GM23338 (cell line): Measurements from ENCODE around the gene IL9. TPM values are rescaled to one million over a fixed set of nuclear protein-coding genes. Genes with fewer than 3 reads are reported as not detected.

Experiments used
- ATAC-seq: fragments of 200-7000 bp; cut with Tn5 transposase; 3 replicates; pipeline ENCODE4 v1.9.1; 2020
- DNase-seq: peaks from one replicate; pipeline ENCODE4 v3.0.0-alpha.2; 2015; ENCODE audit warnings: low spot score
- H2AFZ ChIP-seq: fragments of 200-600 bp; sonication (generic); 2 replicates; pipeline ENCODE4 v1.8.0; 2016; ENCODE audit warnings: antibody characterized with exemption, mild to moderate bottlenecking, moderate library complexity
- H3F3A ChIP-seq: fragments of 200-600 bp; sonication (generic); replicated peaks from 2 replicates; pipeline ENCODE4 v1.8.0; 2017; ENCODE audit warnings: antibody characterized with exemption, mixed run types, low read depth
- H3K27ac ChIP-seq: fragments of 200-600 bp; sonication (generic); 2 replicates; pipeline ENCODE4 v1.6.1; 2016; ENCODE audit warnings: low read depth
- H3K27me3 ChIP-seq: fragments of 200-600 bp; sonication (generic); 2 replicates; pipeline ENCODE4 v1.8.0; 2016; ENCODE audit warnings: mild to moderate bottlenecking, mixed run types, moderate library complexity; ENCODE audit not compliant: insufficient read depth
- H3K36me3 ChIP-seq: fragments of 200-600 bp; sonication (generic); 2 replicates; pipeline ENCODE4 v1.8.0; 2016; ENCODE audit warnings: mild to moderate bottlenecking; ENCODE audit not compliant: insufficient read depth
- H3K4me1 ChIP-seq: fragments of 200-600 bp; sonication (generic); 2 replicates; pipeline ENCODE4 v1.8.0; 2016; ENCODE audit warnings: mild to moderate bottlenecking, moderate library complexity; ENCODE audit not compliant: insufficient read depth
- H3K4me2 ChIP-seq: fragments of 200-600 bp; sonication (generic); 2 replicates; pipeline ENCODE4 v1.7.1; 2017; ENCODE audit warnings: mixed run types
- H3K4me3 ChIP-seq: fragments of 200-600 bp; sonication (generic); 2 replicates; pipeline ENCODE4 v1.6.1; 2016; ENCODE audit warnings: mixed run types
- H3K79me2 ChIP-seq: fragments of 200-600 bp; sonication (generic); replicated peaks from 2 replicates; pipeline ENCODE4 v1.8.0; 2017; ENCODE audit warnings: mild to moderate bottlenecking; ENCODE audit not compliant: insufficient read depth
- H3K9me2 ChIP-seq: fragments of 200-600 bp; sonication (generic); 2 replicates; pipeline ENCODE4 v1.8.0; 2017; ENCODE audit not compliant: insufficient read depth
- H4K20me1 ChIP-seq: fragments of 200-600 bp; sonication (generic); replicated peaks from 2 replicates; pipeline ENCODE4 v1.8.0; 2017; ENCODE audit warnings: mild to moderate bottlenecking; ENCODE audit not compliant: insufficient read depth
- H3K27ac Mint-ChIP-seq: 2 replicates; pipeline ENCODE4 v1.8.0; 2020; ENCODE audit warnings: inconsistent platforms, mild to moderate bottlenecking, moderate library complexity, mixed read lengths
- H3K27me3 Mint-ChIP-seq: 3 replicates; pipeline ENCODE4 v1.8.0; 2022; ENCODE audit warnings: low read depth, mild to moderate bottlenecking, moderate library complexity, mixed read lengths, inconsistent platforms; ENCODE audit not compliant: insufficient read depth, poor library complexity
- H3K36me3 Mint-ChIP-seq: 3 replicates; pipeline ENCODE4 v1.8.0; 2021; ENCODE audit warnings: low read depth, mild to moderate bottlenecking, inconsistent platforms, moderate library complexity, mixed read lengths
- H3K4me1 Mint-ChIP-seq: 3 replicates; pipeline ENCODE4 v1.8.0; 2020; ENCODE audit warnings: mild to moderate bottlenecking, inconsistent platforms, mixed read lengths
- H3K4me3 Mint-ChIP-seq: 3 replicates; pipeline ENCODE4 v1.8.0; 2021; ENCODE audit warnings: moderate library complexity, mild to moderate bottlenecking, inconsistent platforms, mixed read lengths
- H3K9me3 Mint-ChIP-seq: 3 replicates; pipeline ENCODE4 v1.8.0; 2020; ENCODE audit warnings: moderate library complexity, mild to moderate bottlenecking, inconsistent platforms, mixed read lengths
- JUNB ChIP-seq: IDR thresholded peaks from one replicate; pipeline ENCODE4 v1.6.1; 2016; ENCODE audit warnings: antibody characterized with exemption; ENCODE audit not compliant: unreplicated experiment
- ZNF331 ChIP-seq: fragments of 250-450 bp; sonication (Bioruptor Pico); IDR thresholded peaks from 2 replicates; pipeline ENCODE4 v1.5.0; 2020; ENCODE audit warnings: low read depth, mild to moderate bottlenecking, moderate library complexity
- polyA plus RNA-seq: library from polyadenylated mRNA; unstranded; fragments of >200 nt; fragmentation: Nextera tagmentation; extraction: Ambion mirVana; gene quantifications from 2 replicates; pipeline ENCODE4 v1.2.1, GENCODE V29; 2016
- total RNA-seq: library from RNA; depleted of rRNA; stranded (reverse); fragments of >200 nt; shearing (Covaris generic); gene quantifications from 2 replicates; pipeline ENCODE4 v1.2.3, GENCODE V29; 2014
- TF ChIP-seq, protein P1 (sequence below): fragments of 250-450 bp; sonication (Bioruptor Pico); IDR thresholded peaks from 2 replicates; pipeline ENCODE4 v1.5.0; 2020; ENCODE audit warnings: mild to moderate bottlenecking, moderate library complexity
- TF ChIP-seq, protein P2 (sequence below), 2 experiments: fragments of 200-600 bp in 1 of 2; sonication (generic) in 1 of 2; conservative IDR thresholded peaks; 2 replicates each; pipeline versions ENCODE4 v1.5.1 to v1.6.1; 2016 to 2017; ENCODE audit warnings: antibody characterized with exemption in 2 of 2, low read depth in 2 of 2, mild to moderate bottlenecking in 2 of 2, moderate library complexity in 1 of 2

Gene IL9
- total and polyA plus RNA-seq, 2 experiments from 2014 or later = not detected

DNA sequence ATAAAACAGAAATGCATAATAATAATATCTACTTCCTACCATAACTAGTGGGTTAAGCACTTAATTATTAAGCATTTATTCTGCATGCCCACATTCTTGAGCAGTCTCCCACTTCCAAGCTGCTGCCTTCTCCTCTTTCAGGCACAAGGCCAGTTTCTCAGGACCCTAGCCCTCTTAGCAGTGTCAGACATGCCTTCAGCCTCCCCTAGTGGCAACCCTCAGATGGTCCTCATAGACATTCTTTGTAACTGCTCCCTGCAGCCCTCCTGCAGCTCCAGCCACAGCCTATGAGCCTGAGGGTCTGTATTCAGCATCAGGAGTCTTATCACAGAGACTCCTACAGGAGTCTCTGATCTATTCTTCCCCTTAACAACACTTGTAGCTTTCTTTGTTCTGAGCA lies 3.9 kb downstream of the IL9 start:
- no peak overlapping the region for H3K4me2 ChIP-seq
- DNase-seq (peak; percentile 80), ATAC-seq (peak; percentile 88)
- no peaks in the 10 kb centered on the region for H4K20me1 ChIP-seq
- peaks cover 13% of the 10 kb centered on the region; the same call in 1 of the 2 replicates for H3K27me3 ChIP-seq
- H3K9me2 ChIP-seq = no peaks in the 10 kb centered on the region
- Mint-ChIP-seq H3K4me1 (peaks cover 19% of the 10 kb centered on the region), H3K9me3 (no peaks in the 10 kb centered on the region), H3K27me3 (peaks cover 9% of the 10 kb centered on the region), H3K4me3 (no peak overlapping the region), H3K27ac (no peak overlapping the region), H3K36me3 (no peaks in the 10 kb centered on the region)
- H3K36me3 ChIP-seq = no peaks in the 10 kb centered on the region
- no peak overlapping the region for H3K4me3 ChIP-seq
- no peaks in the 10 kb centered on the region for H3K79me2 ChIP-seq
- no peaks in the 10 kb centered on the region for H3F3A ChIP-seq
- TF ChIP-seq, protein P1, sequence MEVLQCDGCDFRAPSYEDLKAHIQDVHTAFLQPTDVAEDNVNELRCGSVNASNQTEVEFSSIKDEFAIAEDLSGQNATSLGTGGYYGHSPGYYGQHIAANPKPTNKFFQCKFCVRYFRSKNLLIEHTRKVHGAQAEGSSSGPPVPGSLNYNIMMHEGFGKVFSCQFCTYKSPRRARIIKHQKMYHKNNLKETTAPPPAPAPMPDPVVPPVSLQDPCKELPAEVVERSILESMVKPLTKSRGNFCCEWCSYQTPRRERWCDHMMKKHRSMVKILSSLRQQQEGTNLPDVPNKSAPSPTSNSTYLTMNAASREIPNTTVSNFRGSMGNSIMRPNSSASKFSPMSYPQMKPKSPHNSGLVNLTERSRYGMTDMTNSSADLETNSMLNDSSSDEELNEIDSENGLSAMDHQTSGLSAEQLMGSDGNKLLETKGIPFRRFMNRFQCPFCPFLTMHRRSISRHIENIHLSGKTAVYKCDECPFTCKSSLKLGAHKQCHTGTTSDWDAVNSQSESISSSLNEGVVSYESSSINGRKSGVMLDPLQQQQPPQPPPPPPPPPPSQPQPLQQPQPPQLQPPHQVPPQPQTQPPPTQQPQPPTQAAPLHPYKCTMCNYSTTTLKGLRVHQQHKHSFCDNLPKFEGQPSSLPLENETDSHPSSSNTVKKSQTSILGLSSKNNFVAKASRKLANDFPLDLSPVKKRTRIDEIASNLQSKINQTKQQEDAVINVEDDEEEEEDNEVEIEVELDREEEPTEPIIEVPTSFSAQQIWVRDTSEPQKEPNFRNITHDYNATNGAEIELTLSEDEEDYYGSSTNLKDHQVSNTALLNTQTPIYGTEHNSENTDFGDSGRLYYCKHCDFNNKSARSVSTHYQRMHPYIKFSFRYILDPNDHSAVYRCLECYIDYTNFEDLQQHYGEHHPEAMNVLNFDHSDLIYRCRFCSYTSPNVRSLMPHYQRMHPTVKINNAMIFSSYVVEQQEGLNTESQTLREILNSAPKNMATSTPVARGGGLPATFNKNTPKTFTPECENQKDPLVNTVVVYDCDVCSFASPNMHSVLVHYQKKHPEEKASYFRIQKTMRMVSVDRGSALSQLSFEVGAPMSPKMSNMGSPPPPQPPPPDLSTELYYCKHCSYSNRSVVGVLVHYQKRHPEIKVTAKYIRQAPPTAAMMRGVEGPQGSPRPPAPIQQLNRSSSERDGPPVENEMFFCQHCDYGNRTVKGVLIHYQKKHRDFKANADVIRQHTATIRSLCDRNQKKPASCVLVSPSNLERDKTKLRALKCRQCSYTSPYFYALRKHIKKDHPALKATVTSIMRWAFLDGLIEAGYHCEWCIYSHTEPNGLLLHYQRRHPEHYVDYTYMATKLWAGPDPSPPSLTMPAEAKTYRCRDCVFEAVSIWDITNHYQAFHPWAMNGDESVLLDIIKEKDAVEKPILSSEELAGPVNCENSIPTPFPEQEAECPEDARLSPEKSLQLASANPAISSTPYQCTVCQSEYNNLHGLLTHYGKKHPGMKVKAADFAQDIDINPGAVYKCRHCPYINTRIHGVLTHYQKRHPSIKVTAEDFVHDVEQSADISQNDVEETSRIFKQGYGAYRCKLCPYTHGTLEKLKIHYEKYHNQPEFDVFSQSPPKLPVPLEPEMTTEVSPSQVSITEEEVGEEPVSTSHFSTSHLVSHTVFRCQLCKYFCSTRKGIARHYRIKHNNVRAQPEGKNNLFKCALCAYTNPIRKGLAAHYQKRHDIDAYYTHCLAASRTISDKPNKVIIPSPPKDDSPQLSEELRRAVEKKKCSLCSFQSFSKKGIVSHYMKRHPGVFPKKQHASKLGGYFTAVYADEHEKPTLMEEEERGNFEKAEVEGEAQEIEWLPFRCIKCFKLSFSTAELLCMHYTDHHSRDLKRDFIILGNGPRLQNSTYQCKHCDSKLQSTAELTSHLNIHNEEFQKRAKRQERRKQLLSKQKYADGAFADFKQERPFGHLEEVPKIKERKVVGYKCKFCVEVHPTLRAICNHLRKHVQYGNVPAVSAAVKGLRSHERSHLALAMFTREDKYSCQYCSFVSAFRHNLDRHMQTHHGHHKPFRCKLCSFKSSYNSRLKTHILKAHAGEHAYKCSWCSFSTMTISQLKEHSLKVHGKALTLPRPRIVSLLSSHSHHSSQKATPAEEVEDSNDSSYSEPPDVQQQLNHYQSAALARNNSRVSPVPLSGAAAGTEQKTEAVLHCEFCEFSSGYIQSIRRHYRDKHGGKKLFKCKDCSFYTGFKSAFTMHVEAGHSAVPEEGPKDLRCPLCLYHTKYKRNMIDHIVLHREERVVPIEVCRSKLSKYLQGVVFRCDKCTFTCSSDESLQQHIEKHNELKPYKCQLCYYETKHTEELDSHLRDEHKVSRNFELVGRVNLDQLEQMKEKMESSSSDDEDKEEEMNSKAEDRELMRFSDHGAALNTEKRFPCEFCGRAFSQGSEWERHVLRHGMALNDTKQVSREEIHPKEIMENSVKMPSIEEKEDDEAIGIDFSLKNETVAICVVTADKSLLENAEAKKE = no peak
- TF ChIP-seq, protein P2, sequence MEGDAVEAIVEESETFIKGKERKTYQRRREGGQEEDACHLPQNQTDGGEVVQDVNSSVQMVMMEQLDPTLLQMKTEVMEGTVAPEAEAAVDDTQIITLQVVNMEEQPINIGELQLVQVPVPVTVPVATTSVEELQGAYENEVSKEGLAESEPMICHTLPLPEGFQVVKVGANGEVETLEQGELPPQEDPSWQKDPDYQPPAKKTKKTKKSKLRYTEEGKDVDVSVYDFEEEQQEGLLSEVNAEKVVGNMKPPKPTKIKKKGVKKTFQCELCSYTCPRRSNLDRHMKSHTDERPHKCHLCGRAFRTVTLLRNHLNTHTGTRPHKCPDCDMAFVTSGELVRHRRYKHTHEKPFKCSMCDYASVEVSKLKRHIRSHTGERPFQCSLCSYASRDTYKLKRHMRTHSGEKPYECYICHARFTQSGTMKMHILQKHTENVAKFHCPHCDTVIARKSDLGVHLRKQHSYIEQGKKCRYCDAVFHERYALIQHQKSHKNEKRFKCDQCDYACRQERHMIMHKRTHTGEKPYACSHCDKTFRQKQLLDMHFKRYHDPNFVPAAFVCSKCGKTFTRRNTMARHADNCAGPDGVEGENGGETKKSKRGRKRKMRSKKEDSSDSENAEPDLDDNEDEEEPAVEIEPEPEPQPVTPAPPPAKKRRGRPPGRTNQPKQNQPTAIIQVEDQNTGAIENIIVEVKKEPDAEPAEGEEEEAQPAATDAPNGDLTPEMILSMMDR (conservative IDR thresholded peaks at IDR 0.05; ENCODE audit: low read depth in 2 of 2) = peak; percentile 57 to 75
- no peak overlapping the region for H3K27ac ChIP-seq
- 0 out of 2 replicates have a peak, but pooled peaks cover 4% of the 10 kb centered on the region for H3K4me1 ChIP-seq
- H2AFZ ChIP-seq = no peak overlapping the region

DNA sequence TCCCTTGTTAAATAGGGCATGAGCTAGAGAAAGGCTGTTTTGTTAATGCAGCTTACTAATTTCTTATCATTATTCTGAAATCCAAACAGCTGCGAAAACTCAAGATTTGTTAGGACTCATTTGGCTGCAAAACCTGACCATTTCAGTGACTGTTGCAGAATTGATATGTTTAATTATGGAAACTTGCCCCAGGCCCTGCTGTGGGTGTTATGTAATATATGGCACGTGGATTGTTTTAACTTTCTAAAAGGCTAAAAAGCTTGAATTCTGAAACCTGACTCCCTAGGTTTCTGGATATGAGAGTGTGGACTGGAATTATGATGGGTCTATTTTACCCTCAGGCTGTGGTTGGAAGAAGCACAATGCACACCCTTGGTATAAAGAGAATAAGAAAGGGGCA lies 4.4 kb downstream of the IL9 start:
- Histone ChIP-seq H3F3A (no peaks in the 10 kb centered on the region), H3K27ac (no peak overlapping the region), H3K4me1 (0 out of 2 replicates have a peak, but pooled peaks cover 4% of the 10 kb centered on the region), H2AFZ (no peak overlapping the region), H4K20me1 (no peaks in the 10 kb centered on the region), H3K27me3 (peaks cover 13% of the 10 kb centered on the region; the same call in 1 of the 2 replicates), H3K4me2 (no peak overlapping the region), H3K36me3 (no peaks in the 10 kb centered on the region), H3K79me2 (no peaks in the 10 kb centered on the region), H3K9me2 (no peaks in the 10 kb centered on the region), H3K4me3 (no peak overlapping the region)
- H3K4me3 Mint-ChIP-seq = no peak overlapping the region
- peaks cover 19% of the 10 kb centered on the region for H3K4me1 Mint-ChIP-seq
- no peak overlapping the region for H3K27ac Mint-ChIP-seq
- H3K9me3 Mint-ChIP-seq = no peaks in the 10 kb centered on the region
- H3K36me3 Mint-ChIP-seq = no peaks in the 10 kb centered on the region
- ATAC-seq = no peak
- no peak for DNase-seq
- peaks cover 9% of the 10 kb centered on the region for H3K27me3 Mint-ChIP-seq
- TF ChIP-seq, protein P1 = no peak
- no peak for TF ChIP-seq JUNB
- TF ChIP-seq ZNF331 (CRISPR knock-in tag) = no peak
